Embryonic facial prominence (tissue), 1 donor: ENCODE results near the gene SULT1A2.
"Not testable (repeated sequence)": the region's sequence is repeated elsewhere in the genome, so short reads cannot be mapped to it uniquely, and the experiment has no call there.

Source experiments
- DNase-seq: peaks from one replicate; pipeline ENCODE4 v3.0.0-alpha.2; 2016; ENCODE audit errors: extremely low spot score

SULT1A2 gene

GRCh38 chr16:28609631-28610594, 13.1 kb upstream of the SULT1A2 start, which contains the start of gene SULT1A1:
Gene SULT1A1, minus strand, starts transcription at chr16:28610044. Its CDS starts 1,189 bp downstream, at chr16:28608855.
- DNase-seq: no peak

- DNase-seq: not testable (repeated sequence)
These were observed 12.2 kb upstream of the SULT1A2 start for GRCh38 chr16:28608867-28609596.

- DNase-seq: not testable (repeated sequence)
These were observed 11.6 kb upstream of the SULT1A2 start for GRCh38 chr16:28608496-28608808.

GRCh38 chr16:28607681-28608495, 11.0 kb upstream of the SULT1A2 start:
- DNase-seq: not testable (repeated sequence)

GRCh38 chr16:28607116-28607623, 10.3 kb upstream of the SULT1A2 start:
- no peak for DNase-seq

DNA sequence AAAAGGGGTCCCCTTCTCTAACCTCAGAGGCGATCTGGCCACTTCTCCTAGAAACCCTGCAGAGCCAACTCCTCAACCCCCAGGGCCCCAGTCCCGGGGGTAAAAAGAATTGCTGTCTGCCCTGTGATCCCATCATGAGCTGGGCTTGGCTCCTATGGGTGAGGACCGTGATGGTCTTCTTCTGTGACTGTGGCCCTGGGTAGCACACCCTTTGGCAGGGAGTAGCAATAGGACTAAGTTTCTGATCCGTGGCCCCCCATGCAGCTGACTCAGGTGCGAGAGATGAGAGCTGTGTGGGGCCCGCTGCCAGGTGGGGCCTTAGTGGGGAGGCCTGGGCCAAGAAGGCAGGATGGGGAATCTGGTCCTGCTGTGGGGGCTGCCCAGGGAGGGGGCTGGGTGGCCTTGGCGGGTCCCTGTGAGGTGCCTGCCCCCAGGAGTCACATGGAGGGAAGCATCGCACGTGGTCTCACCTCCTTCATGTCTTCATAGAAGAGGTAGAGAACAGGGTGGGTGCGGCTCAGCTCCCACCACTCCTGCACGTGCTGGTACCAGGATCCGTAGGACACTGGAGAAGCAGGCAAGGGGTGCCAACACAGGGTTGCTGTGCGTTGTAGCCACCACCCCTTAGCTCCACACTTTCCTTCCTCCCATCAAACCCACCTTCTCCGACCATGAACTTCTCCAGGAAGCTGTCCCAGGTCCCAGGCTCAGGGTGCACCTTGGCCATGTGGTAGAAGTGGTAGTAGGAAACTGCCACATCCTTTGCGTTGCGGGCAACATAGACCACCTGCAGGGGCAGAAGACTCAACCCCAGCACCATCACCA, 9.7 kb upstream of the SULT1A2 start:
- DNase-seq: no peak

DNA sequence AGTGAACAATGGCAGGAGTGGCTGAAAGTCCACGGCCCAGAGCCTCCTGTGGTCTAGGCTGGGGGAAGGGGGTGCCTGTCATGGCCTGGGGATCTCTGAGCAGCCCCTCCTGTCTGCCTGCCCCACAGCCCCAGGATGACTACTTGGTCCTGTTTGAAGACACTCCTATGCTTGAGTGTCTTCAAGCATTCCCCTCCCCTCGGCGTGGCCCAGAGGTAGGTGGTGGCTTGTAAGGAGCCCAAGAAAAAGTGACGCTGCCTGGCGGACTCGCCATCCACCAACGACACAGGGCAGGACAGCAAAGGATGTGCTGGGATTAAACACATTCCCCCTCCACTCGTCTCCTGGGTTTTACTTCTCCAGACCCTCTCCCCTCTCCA, 7.3 kb upstream of the SULT1A2 start:
- DNase-seq: no peak

DNA sequence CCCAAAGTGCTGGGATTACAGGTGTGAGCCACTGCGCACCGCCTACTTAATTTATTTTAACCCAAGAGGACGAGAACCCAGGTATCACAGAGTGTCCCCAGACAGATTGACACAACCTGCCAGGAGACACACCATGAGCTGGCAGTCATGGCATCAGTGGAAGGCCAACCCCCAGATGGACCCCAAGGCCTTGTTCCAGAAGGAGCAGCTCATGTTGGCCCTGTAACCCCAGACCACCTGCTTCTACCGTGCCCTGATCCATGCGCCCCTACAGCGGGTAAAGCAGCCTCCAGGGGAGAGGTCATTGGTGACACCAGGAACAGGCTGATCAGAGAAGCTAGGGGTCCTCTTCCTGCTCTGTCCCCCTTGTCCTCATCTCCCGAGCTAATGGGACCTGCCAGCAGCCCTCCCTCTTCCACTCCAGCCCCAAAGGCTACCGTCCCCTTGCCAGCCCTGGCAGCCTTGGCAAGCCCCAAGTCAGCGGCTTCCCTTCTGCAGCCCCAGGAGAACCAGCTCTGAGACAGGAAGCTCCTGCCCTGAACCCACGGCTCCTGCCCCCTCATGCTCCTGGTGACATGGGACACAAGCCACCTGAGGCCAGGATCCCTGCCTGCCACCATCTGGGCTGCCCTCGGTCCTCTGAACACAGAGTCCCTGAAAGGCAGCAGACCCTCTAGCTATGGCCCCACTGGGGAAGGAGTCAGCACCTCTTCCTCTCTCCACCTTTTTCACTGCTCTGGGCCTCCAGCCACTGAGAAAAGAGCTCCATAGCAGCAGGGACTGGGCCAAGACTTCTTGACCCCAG, 6.7 kb upstream of the SULT1A2 start:
- no peak for DNase-seq

DNA sequence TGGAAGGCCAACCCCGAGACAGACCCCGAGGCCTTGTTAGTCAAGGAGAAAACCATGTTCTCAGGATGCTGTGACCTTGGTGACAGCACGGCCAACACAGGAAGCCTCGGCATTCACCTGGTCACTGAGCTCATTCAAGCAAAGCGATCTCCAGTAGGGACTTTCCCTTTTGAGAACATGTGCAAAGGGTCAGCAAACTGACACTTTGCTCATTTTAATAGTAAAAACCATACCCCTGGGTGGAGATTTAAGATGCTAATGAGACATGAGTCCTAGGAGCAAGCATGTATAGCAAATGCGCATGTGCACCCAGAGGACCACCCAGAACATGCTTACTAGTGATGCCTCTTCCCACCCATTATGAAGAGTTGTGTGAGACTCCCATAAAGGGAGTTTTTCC, 5.7 kb upstream of the SULT1A2 start:
- DNase-seq: no peak

- DNase-seq: not testable (repeated sequence)
These were observed 5.2 kb upstream of the SULT1A2 start for GRCh38 chr16:28602062-28602461.

GRCh38 chr16:28601589-28601988, 4.7 kb upstream of the SULT1A2 start:
- not testable (repeated sequence) for DNase-seq

DNA sequence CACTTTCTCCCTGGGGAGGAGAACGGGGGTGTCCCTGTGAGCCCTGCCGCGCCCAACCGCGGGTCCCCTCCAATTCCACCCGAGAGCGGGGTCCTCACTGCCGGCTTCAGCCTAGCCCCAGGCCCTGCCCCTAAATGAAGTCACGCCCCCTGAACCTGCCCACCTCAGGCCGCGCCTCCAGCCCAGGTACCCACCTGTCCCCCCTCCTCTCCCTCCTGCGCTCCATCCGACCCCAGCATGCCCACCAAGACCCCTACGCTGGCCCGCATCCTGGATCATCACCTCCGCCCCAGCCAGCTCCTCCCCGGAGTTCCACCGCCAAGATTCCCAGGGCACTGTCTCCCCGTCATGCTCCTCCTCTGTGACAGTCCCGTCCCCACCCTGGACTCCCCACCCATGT, 4.1 kb upstream of the SULT1A2 start:
- DNase-seq: not testable (repeated sequence)

GRCh38 chr16:28599377-28600285, 2.8 kb upstream of the SULT1A2 start:
- DNase-seq: not testable (repeated sequence)

- no peak for DNase-seq
These were observed 927 bp upstream of the SULT1A2 start for GRCh38 chr16:28597692-28598261.

DNA sequence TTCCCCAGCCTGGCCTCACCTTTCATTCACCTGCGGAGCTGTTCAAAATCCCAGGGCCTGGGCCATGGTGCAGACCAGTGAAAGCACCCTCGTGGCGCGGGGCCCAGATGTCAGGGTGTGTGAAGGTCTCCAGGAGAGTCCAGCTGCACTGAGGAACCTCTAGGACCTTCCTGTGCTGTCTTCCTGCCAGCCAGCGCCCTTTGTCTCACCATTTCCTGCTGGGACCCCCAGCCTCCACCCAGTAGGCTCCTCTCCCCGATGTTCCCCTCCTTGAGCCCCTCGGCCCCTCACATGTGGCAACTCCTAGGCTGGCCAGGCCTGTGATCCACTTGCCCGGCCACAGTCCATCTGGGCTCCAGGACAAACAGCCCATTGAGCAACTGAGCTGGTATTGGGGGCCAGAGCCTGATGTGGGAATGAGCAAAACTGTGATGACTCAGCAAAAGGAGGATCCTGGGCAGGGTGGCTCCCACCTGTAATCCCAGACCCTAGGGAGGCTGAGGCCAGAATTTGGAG, 677 bp downstream of the SULT1A2 start:
- DNase-seq: no peak

GRCh38 chr16:28595451-28595850, 1.4 kb downstream of the SULT1A2 start:
- DNase-seq: not testable (repeated sequence)

GRCh38 chr16:28592979-28593553, 3.8 kb downstream of the SULT1A2 start:
- no peak for DNase-seq

GRCh38 chr16:28592511-28592910, 4.3 kb downstream of the SULT1A2 start:
- no peak for DNase-seq
